COR-L47 (cell line): ENCODE data around the gene SMURF1.

Source experiments
- DNase-seq: peaks from one replicate; lab custom pipeline; 2025; lab: John Stamatoyannopoulos, UW

The SMURF1 gene

GRCh38 chr7:99098286-99098823, 45.6 kb downstream of the SMURF1 start:
- DNase-seq: no peak

- DNase-seq: no peak
Measured at GRCh38 chr7:99097730-99098129, 46.2 kb downstream of the SMURF1 start.

GRCh38 chr7:99096124-99096887, 47.6 kb downstream of the SMURF1 start:
- DNase-seq: no peak

- no peak for DNase-seq
Measured at GRCh38 chr7:99095698-99096097, 48.2 kb downstream of the SMURF1 start.

- no peak for DNase-seq
Measured at GRCh38 chr7:99094401-99094800, 49.5 kb downstream of the SMURF1 start.

GRCh38 chr7:99092064-99092720, 51.7 kb downstream of the SMURF1 start:
- DNase-seq: no peak

GRCh38 chr7:99090771-99091542, 53.0 kb downstream of the SMURF1 start:
- no peak for DNase-seq

GRCh38 chr7:99089914-99090629, 53.8 kb downstream of the SMURF1 start:
- DNase-seq: no peak

- DNase-seq: no peak
Measured at GRCh38 chr7:99086944-99087343, 57.0 kb downstream of the SMURF1 start.

- DNase-seq: no peak
Measured at GRCh38 chr7:99086532-99086931, 57.4 kb downstream of the SMURF1 start.

- no peak for DNase-seq
Measured at GRCh38 chr7:99083733-99084132, 60.2 kb downstream of the SMURF1 start.

- DNase-seq: no peak
Measured at GRCh38 chr7:99083068-99083651, 60.7 kb downstream of the SMURF1 start.

- DNase-seq: no peak
Measured at GRCh38 chr7:99080679-99081078, 63.2 kb downstream of the SMURF1 start.

- DNase-seq: no peak
Measured at GRCh38 chr7:99079104-99079503, 64.8 kb downstream of the SMURF1 start.

- no peak for DNase-seq
Measured at GRCh38 chr7:99078416-99078815, 65.5 kb downstream of the SMURF1 start.

GRCh38 chr7:99076615-99077014, 67.3 kb downstream of the SMURF1 start:
- DNase-seq: no peak

- no peak for DNase-seq
Measured at GRCh38 chr7:99073839-99074446, 70.0 kb downstream of the SMURF1 start.

- DNase-seq: no peak
Measured at GRCh38 chr7:99072126-99072525, 71.8 kb downstream of the SMURF1 start.

- no peak for DNase-seq
Measured at GRCh38 chr7:99070361-99070760, 73.5 kb downstream of the SMURF1 start.

GRCh38 chr7:99061001-99061776, 82.7 kb downstream of the SMURF1 start:
- DNase-seq: no peak
